Peyer's patch (tissue), 4 donors: ENCODE measurements around the gene PODN. TPM values are rescaled to one million over a fixed set of nuclear protein-coding genes. Genes with fewer than 3 reads are reported as not detected.
A peak's percentile ranks its signal among the peaks of the same experiment; 100 is the strongest.

Experiments used
- DNase-seq, 3 donors: peaks; one replicate each; pipeline ENCODE4 v3.0.0-alpha.2; 2017 to 2019
- H3K27ac ChIP-seq, 4 donors: fragments of 200-600 bp; sonication (generic); one replicate each; pipeline ENCODE4 v1.5.1; 2016 to 2019
- H3K27me3 ChIP-seq, 2 donors: fragments of 200-600 bp; sonication (generic); one replicate each; pipeline ENCODE4 v1.5.1; 2019
- H3K36me3 ChIP-seq, 3 donors: fragments of 200-600 bp; sonication (generic); one replicate each; pipeline ENCODE4 v1.5.1; 2016 to 2019
- H3K4me1 ChIP-seq, 4 donors: fragments of 200-600 bp; sonication (generic); one replicate each; pipeline ENCODE4 v1.5.1; 2016 to 2019
- H3K4me3 ChIP-seq, 4 donors: fragments of 200-600 bp; sonication (generic); 1 replicate in 3 of 4; 2 replicates in 1 of 4; pipeline ENCODE4 v1.5.1; 2016 to 2019; ENCODE audit warnings: mild to moderate bottlenecking in 1 of 4
- H3K9me3 ChIP-seq, 4 donors: fragments of 200-600 bp; sonication (generic); one replicate each; pipeline ENCODE4 v1.5.1; 2016 to 2019; ENCODE audit warnings: mild to moderate bottlenecking in 1 of 4
- POLR2A ChIP-seq, 2 donors: fragments of 450-650 bp; IDR thresholded peaks; one replicate each; pipeline ENCODE4 v1.5.1; 2017; ENCODE audit warnings: antibody characterized with exemption in 2 of 2, mild to moderate bottlenecking in 2 of 2, moderate library complexity in 2 of 2
- total RNA-seq, 4 donors: library from RNA; depleted of rRNA; stranded (reverse); fragments of >200 nt; gene quantifications; one replicate each; pipeline ENCODE4 v1.1.0, GENCODE V29; 2016
- TF ChIP-seq, protein P1 (sequence below), 6 experiments: fragments of 450-650 bp in 4 of 6; fragments of 200-600 bp in 2 of 6; sonication (generic) in 1 of 6; IDR thresholded peaks; one replicate each; pipeline ENCODE4 v1.5.1; 2017 to 2019; ENCODE audit warnings: antibody characterized with exemption in 6 of 6, mild to moderate bottlenecking in 3 of 6, moderate library complexity in 1 of 6

Gene PODN
- total RNA-seq, 4 donors from 2014 or later, result 7.0 to 32.2 (median 17.0) TPM

DNA sequence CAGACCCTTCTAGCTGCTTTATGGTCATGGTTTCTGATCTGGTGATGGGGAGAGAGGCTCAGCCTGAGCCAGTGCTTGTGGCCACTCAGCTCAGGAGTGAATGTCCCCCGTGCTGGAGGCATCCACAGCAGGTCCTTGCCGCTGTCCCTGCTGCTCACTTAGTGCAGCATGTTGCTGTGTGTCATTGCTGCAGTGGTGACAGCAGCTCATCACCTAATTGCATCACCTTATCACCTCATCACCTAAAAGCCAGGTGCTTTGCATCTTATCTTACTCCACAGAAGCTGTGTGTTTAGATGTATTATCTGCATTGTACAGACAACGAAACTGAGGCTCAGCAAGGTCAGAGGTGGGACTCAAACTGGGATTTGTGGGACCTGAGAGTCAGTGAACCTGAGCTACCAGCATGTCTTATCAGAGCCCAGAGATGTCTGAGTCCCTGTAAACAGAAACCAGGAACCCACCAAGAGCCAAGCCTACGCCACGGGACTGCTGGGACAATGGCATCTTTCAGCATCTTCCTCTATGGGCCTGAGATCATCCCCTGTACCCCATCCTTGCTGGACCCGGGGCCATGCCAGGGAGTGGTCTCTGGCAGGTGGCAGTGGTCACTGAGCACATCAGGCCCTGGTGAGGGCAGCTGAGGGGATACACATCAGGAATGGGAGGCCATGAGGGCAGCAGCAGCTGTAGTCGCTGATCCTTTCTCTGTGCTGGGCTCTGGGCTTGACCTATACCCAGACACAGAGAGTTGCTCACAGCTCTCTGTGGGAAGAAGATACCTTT is 6.5 kb downstream of the PODN start:
- Histone ChIP-seq H3K27me3 (no peaks in the 10 kb centered on the region), H3K9me3 (no peaks in the 10 kb centered on the region), H3K36me3 (no peaks in the 10 kb centered on the region), H3K4me3 (no peak overlapping the region), H3K27ac (no peak overlapping the region), H3K4me1 (no peaks in the 10 kb centered on the region)
- no peak for DNase-seq
- TF ChIP-seq POLR2A (IDR thresholded peaks at IDR 0.05), result no peak
- TF ChIP-seq, protein P1, sequence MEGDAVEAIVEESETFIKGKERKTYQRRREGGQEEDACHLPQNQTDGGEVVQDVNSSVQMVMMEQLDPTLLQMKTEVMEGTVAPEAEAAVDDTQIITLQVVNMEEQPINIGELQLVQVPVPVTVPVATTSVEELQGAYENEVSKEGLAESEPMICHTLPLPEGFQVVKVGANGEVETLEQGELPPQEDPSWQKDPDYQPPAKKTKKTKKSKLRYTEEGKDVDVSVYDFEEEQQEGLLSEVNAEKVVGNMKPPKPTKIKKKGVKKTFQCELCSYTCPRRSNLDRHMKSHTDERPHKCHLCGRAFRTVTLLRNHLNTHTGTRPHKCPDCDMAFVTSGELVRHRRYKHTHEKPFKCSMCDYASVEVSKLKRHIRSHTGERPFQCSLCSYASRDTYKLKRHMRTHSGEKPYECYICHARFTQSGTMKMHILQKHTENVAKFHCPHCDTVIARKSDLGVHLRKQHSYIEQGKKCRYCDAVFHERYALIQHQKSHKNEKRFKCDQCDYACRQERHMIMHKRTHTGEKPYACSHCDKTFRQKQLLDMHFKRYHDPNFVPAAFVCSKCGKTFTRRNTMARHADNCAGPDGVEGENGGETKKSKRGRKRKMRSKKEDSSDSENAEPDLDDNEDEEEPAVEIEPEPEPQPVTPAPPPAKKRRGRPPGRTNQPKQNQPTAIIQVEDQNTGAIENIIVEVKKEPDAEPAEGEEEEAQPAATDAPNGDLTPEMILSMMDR (IDR thresholded peaks at IDR 0.05), result no peak

DNA sequence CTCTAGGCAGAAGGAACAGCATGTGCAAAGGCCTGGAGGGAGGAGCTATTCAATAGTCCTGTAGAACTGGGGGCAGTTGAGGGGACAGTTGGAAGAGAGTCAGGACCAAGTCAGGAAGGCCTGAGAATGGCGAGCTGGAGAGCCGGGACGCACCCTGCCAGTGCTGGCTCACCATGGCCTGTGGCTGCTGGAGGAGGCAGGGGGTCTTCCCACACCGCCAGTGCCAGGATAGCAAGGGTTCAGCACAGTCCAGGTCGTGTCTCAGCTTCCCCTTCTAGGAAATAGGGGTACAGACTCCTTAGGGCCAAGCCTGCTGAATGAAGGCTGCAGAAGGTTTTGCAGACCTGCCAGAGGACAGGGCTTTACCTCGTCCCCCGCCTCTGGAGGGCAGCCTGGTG is 7.3 kb downstream of the PODN start:
- DNase-seq, result peak in 2 of 3 donors; percentile 3 to 43
- Histone ChIP-seq H3K4me1 (no peaks in the 10 kb centered on the region), H3K4me3 (no peak overlapping the region), H3K36me3 (no peaks in the 10 kb centered on the region), H3K27ac (no peak overlapping the region), H3K27me3 (no peaks in the 10 kb centered on the region), H3K9me3 (no peaks in the 10 kb centered on the region)
- TF ChIP-seq POLR2A (IDR thresholded peaks at IDR 0.05), result no peak
- TF ChIP-seq, protein P1 (IDR thresholded peaks at IDR 0.05), result no peak

DNA sequence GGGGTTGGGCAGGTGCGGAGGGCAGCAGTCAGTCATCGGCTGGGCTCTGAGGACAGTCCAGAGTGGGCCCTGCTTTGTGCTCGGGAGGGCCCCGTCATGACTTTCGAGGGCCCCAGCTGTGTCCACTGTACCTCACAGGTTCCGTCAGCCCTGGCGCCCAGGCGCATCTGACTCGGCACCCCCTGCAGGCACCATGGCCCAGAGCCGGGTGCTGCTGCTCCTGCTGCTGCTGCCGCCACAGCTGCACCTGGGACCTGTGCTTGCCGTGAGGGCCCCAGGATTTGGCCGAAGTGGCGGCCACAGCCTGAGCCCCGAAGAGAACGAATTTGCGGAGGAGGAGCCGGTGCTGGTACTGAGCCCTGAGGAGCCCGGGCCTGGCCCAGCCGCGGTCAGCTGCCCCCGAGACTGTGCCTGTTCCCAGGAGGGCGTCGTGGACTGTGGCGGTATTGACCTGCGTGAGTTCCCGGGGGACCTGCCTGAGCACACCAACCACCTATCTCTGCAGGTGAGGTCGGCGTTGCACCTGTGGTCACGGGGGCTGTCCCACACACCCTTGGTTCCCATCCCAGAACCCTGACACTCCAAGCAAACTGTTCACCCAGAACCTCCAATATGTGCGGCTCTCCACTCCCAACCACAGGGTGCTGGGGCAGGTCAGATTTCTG is 7.8 kb downstream of the PODN start:
- DNase-seq, result peak; percentile 9 to 42 (median 41)
- Histone ChIP-seq H3K4me1 (no peaks in the 10 kb centered on the region), H3K36me3 (no peaks in the 10 kb centered on the region), H3K27me3 (no peaks in the 10 kb centered on the region), H3K9me3 (no peaks in the 10 kb centered on the region), H3K4me3 (no peak overlapping the region), H3K27ac (no peak overlapping the region)
- TF ChIP-seq, protein P1 (IDR thresholded peaks at IDR 0.05), result no peak
- no peak for TF ChIP-seq POLR2A (IDR thresholded peaks at IDR 0.05)

GRCh38 chr1:53070621-53071020 is 8.6 kb downstream of the PODN start:
- Histone ChIP-seq H3K36me3 (no peaks in the 10 kb centered on the region), H3K27me3 (no peaks in the 10 kb centered on the region), H3K4me1 (no peaks in the 10 kb centered on the region), H3K4me3 (no peak overlapping the region), H3K27ac (no peak overlapping the region), H3K9me3 (no peaks in the 10 kb centered on the region)
- DNase-seq, result peak in 1 of 3 donors; percentile 43
- TF ChIP-seq, protein P1 (IDR thresholded peaks at IDR 0.05), result no peak
- TF ChIP-seq POLR2A (IDR thresholded peaks at IDR 0.05), result no peak

DNA sequence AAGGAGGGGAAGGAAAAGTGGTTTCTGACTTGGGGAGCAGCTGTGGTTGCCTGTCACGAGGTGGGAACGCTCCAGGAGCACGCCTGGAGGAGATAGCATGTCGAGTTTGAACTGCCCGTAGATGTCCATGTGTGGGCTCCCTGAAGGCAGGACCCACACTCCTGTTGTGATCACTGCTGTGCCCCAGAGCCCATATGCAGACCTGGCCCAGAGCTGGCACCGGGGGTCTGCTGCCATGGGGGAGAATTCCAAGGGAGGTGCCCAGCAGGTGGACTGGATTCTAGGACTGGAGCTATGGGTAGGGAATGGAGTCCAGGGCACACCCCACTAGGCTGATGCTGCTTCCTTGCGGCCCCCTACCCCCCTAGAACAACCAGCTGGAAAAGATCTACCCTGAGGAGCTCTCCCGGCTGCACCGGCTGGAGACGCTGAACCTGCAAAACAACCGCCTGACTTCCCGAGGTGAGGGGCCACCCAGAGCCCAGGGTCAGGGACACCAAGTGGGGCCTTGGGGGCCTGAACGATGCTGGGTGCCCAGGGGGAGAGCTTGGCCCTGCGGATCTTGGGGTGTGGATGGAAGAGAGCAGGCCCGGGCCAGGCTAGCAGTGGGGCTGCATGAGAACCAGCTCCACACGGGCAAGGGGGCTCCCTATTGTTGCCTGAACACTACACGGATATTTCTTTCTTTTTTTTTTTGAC is 9.3 kb downstream of the PODN start:
- H3K36me3 ChIP-seq, result no peaks in the 10 kb centered on the region
- no peak overlapping the region for H3K4me3 ChIP-seq
- no peaks in the 10 kb centered on the region for H3K4me1 ChIP-seq
- DNase-seq, result no peak
- H3K27ac ChIP-seq, result no peak overlapping the region
- H3K9me3 ChIP-seq, result no peaks in the 10 kb centered on the region
- no peak for TF ChIP-seq POLR2A (IDR thresholded peaks at IDR 0.05)
- TF ChIP-seq, protein P1 (IDR thresholded peaks at IDR 0.05), result no peak
- no peaks in the 10 kb centered on the region for H3K27me3 ChIP-seq
